Ovary (tissue), 3 donors: Measurements from ENCODE around the gene PTPN2.

ENCODE experiments used
- POLR2A ChIP-seq: fragments of 450-650 bp; IDR thresholded peaks from one replicate; pipeline ENCODE4 v1.6.1; 2017; ENCODE audit warnings: antibody characterized with exemption, mild to moderate bottlenecking, moderate library complexity
- TF ChIP-seq, protein P1 (sequence below), 3 donors: fragments of 450-650 bp in 2 of 3; fragments of 200-600 bp in 1 of 3; IDR thresholded peaks; one replicate each; pipeline versions ENCODE4 v1.5.1 to v1.8.0; 2016 to 2022; ENCODE audit warnings: antibody characterized with exemption in 3 of 3, mild to moderate bottlenecking in 1 of 3
- donor health status: DM: no; HTN: no; CAD: no.

DNA sequence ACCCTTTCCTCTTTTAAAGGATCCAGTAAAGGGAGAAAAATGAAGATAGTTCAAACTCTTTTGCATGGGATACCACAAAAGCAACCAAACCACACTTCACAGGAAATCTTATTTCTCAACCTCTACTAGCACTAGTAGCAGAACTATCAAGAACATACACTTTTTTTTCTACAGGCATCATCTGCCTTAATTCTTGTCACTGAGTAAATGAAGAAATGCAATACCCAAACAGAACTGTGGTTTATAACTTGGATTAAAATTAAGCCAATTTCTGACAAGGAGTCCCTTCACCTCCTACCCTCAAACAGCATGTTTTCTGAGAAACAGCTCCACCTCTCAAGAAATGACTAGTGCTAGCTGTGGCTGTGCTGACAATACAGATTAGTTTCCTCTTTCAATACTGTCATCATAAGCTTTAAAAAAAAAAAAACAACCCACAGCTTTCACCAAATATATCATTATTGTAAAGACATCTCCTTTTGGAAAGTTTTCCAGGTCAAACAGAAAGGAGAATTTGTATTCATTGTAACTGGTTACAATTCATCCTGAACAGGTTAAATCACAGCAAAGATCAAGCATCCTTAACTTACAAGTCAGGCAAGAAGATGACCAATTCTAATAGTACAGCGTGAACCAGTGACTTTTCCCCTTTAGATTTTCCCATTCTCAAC is 44.4 kb downstream of the PTPN2 start:
- TF ChIP-seq, protein P1, sequence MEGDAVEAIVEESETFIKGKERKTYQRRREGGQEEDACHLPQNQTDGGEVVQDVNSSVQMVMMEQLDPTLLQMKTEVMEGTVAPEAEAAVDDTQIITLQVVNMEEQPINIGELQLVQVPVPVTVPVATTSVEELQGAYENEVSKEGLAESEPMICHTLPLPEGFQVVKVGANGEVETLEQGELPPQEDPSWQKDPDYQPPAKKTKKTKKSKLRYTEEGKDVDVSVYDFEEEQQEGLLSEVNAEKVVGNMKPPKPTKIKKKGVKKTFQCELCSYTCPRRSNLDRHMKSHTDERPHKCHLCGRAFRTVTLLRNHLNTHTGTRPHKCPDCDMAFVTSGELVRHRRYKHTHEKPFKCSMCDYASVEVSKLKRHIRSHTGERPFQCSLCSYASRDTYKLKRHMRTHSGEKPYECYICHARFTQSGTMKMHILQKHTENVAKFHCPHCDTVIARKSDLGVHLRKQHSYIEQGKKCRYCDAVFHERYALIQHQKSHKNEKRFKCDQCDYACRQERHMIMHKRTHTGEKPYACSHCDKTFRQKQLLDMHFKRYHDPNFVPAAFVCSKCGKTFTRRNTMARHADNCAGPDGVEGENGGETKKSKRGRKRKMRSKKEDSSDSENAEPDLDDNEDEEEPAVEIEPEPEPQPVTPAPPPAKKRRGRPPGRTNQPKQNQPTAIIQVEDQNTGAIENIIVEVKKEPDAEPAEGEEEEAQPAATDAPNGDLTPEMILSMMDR (IDR thresholded peaks at IDR 0.05): no peak
- TF ChIP-seq POLR2A: no peak
